Measurements from ENCODE around the gene RABAC1. TPM values are rescaled to one million over a fixed set of nuclear protein-coding genes. Genes with fewer than 3 reads are reported as not detected.

The RABAC1 gene
- total RNA-seq, 2 experiments from 2014 or later, result 171 to 191 TPM

GRCh38 chr19:41945135-41945766, 13.9 kb downstream of the RABAC1 start:
- Histone ChIP-seq H4K20me1 (ENCODE audit: insufficient read depth, low read length) (no peaks in the 10 kb centered on the region), H3K36me3 (ENCODE audit: insufficient read depth, low read length) (no peaks in the 10 kb centered on the region), H3K79me2 (ENCODE audit: insufficient read depth, low read depth, low read length) (no peaks in the 10 kb centered on the region), H3K27ac (ENCODE audit: low read depth, low read length, poor library complexity, severe bottlenecking) (peak overlapping the region; percentile 96), H3K4me2 (ENCODE audit: low read length) (peak overlapping the region; percentile 76), H3K9me3 (ENCODE audit: low read length) (no peaks in the 10 kb centered on the region), H3K4me1 (ENCODE audit: insufficient read depth, low read length, poor library complexity, severe bottlenecking) (peaks cover 90% of the 10 kb centered on the region), H3K9me2 (ENCODE audit: insufficient read depth, low read length) (no peaks in the 10 kb centered on the region), H2AFZ (ENCODE audit: low read length) (no peak overlapping the region), H3K4me3 (ENCODE audit: low read depth, low read length, poor library complexity, severe bottlenecking) (peak overlapping the region; percentile 49)
- POLR2A ChIA-PET, result interaction anchor here (0.6 to 3.4 kb wide), 13 partner anchors 8 to 398 kb away, joined by 3 to 21 read pairs (median 7); partner anchors contain the start of genes CD79A, ERFL and RPS19
- intact Hi-C loops (cut with micrococcal nuclease; ENCODE audit: unreplicated experiment), result loop anchor here (1.0 to 10.0 kb wide), 4 partner anchors 8 to 400 kb away; partner anchors contain the start of genes CD79A and ERFL
- BruUV-seq (replicated peaks), result no TSS peak
- peak; percentile 97 for DNase-seq (ENCODE audit: low spot score)
- TF ChIP-seq CTCF (conservative IDR thresholded peaks at IDR 0.05; ENCODE audit: low read length) (no peak), EZH2phosphoT487 (IDR thresholded peaks at IDR 0.05; ENCODE audit: borderline replicate concordance, low read depth, low read length) (no peak)
- CTCF ChIA-PET (ENCODE audit: unreplicated experiment), result interaction anchor here (1.0 to 1.2 kb wide), 2 partner anchors 14 to 68 kb away, joined by 3 read pairs; partner anchors contain the start of gene CD79A

GRCh38 chr19:41944336-41944735, 14.8 kb downstream of the RABAC1 start:
- CTCF ChIA-PET (ENCODE audit: unreplicated experiment), result interaction anchor here (1.0 to 1.2 kb wide), 2 partner anchors 13 to 67 kb away, joined by 3 read pairs; partner anchors contain the start of gene CD79A
- POLR2A ChIA-PET, result interaction anchor here (0.8 to 3.2 kb wide), 7 partner anchors 14 to 85 kb away, joined by 3 to 13 read pairs (median 7); partner anchors contain the start of genes CD79A and ERFL
- Histone ChIP-seq H3K36me3 (ENCODE audit: insufficient read depth, low read length) (no peaks in the 10 kb centered on the region), H3K79me2 (ENCODE audit: insufficient read depth, low read depth, low read length) (peaks cover 6% of the 10 kb centered on the region; the same call in 1 of the 2 replicates), H3K4me3 (ENCODE audit: low read depth, low read length, poor library complexity, severe bottlenecking) (peak overlapping the region; percentile 21), H3K9me2 (ENCODE audit: insufficient read depth, low read length) (no peaks in the 10 kb centered on the region), H2AFZ (ENCODE audit: low read length) (no peak overlapping the region), H3K4me2 (ENCODE audit: low read length) (peak overlapping the region; percentile 76), H3K27ac (ENCODE audit: low read depth, low read length, poor library complexity, severe bottlenecking) (peak overlapping the region; percentile 96), H4K20me1 (ENCODE audit: insufficient read depth, low read length) (no peaks in the 10 kb centered on the region), H3K4me1 (ENCODE audit: insufficient read depth, low read length, poor library complexity, severe bottlenecking) (peaks cover 89% of the 10 kb centered on the region), H3K9me3 (ENCODE audit: low read length) (no peaks in the 10 kb centered on the region)
- no TSS peak for BruUV-seq (replicated peaks)
- peak; percentile 62 for DNase-seq (ENCODE audit: low spot score)
- intact Hi-C loops (cut with micrococcal nuclease; ENCODE audit: unreplicated experiment), result loop anchor here (2.0 to 10.0 kb wide), 3 partner anchors 16 to 400 kb away; partner anchors contain the start of genes CD79A and ERFL
- TF ChIP-seq CTCF (conservative IDR thresholded peaks at IDR 0.05; ENCODE audit: low read length), result 0 out of 2 replicates have a peak, but pooled peaks have one; percentile 32
- no peak for TF ChIP-seq EZH2phosphoT487 (IDR thresholded peaks at IDR 0.05; ENCODE audit: borderline replicate concordance, low read depth, low read length)

All from OCI-LY7 (cell line).